Measurements from ENCODE around the gene NOCT. TPM values are rescaled to one million over a fixed set of nuclear protein-coding genes. Genes with fewer than 3 reads are reported as not detected.
A peak's percentile ranks its signal among the peaks of the same experiment; 100 is the strongest.

Gene NOCT

GRCh38 chr4:139085141-139085540 is 69.6 kb downstream of the NOCT start:
- peaks cover 20% of the 10 kb centered on the region for H3K4me1 ChIP-seq (ENCODE audit: control insufficient read depth, insufficient read depth, low read length)
- no peaks in the 10 kb centered on the region for H3K36me3 ChIP-seq (ENCODE audit: insufficient read depth, low read length)
- peak overlapping the region; percentile 90 for H3K4me3 ChIP-seq (ENCODE audit: low read length)
- H3K9ac ChIP-seq (ENCODE audit: low read depth, low read length), result peak overlapping the region; percentile 97
- H3K4me2 ChIP-seq (ENCODE audit: low read length), result peak overlapping the region; percentile 81
- H3K9me3 ChIP-seq (replicated peaks; ENCODE audit: low read length), result no peaks in the 10 kb centered on the region
- H3K27me3 ChIP-seq (ENCODE audit: control insufficient read depth, insufficient read depth, low read length), result no peaks in the 10 kb centered on the region

- H3K4me3 ChIP-seq (ENCODE audit: low read length), result no peak overlapping the region
- no peaks in the 10 kb centered on the region for H3K9me3 ChIP-seq (replicated peaks; ENCODE audit: low read length)
- H3K4me2 ChIP-seq (ENCODE audit: low read length), result no peak overlapping the region
- H3K36me3 ChIP-seq (ENCODE audit: insufficient read depth, low read length), result no peaks in the 10 kb centered on the region
- H3K4me1 ChIP-seq (ENCODE audit: control insufficient read depth, insufficient read depth, low read length), result no peaks in the 10 kb centered on the region
- H3K27me3 ChIP-seq (ENCODE audit: control insufficient read depth, insufficient read depth, low read length), result no peaks in the 10 kb centered on the region
- H3K9ac ChIP-seq (ENCODE audit: low read depth, low read length), result no peak overlapping the region
Observed at GRCh38 chr4:139092271-139092670, 76.7 kb downstream of the NOCT start.

Small RNA genes lying within 50 kb of the gene (small RNA-seq; reads per million reads assigned to genes)
- gene RNU6-531P, result not detected

Data from skeletal muscle satellite cell (primary cell).